ENCODE results near the gene GBGT1. TPM values are rescaled to one million over a fixed set of nuclear protein-coding genes. Genes with fewer than 3 reads are reported as not detected.

Gene GBGT1
- polyA plus RNA-seq, 1 donor from 2014 or later = not detected

DNA sequence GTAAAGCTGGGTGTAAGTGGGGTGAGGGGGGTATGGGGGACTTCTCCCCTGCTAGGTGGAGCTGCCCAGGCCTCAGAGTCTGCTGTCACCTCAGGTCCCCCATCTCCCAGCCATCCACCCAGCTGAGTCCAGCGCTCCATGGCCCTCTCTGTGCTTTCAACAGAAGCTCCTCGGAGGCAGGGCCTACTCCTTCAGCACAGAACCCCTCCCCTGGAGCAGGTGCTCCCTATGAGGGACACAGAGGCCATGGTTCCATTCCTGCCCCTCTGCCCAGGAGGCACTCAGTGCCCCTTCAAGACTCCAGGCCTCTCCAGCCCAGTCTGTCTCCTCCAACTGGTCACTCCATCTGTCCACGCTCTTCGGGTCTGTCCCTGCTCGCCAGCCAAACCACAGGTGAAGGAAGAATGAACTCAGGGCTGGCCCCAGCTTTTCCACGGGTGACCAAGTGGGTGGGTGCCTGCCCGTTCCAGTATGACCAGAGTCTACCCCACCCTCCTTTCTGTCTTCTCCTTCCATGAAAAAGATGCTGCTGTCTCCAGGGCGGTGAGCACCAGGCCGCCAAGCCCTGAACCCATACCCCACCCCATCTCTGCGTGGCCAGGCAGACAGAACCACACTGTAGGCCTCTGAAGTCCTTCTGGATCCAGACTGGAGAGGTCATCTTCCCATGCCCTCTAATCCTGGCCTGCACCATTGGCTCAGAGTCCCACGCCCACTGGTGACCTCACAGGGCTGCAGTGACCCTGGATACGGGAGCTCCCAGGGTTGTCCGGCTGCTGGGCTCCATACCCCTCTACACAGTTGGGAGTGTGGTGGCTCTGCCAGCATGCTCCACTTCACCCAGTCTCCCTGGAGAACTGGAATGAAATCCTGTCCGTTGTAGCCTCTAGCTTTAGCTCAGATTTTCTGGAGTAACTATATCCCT lies 11.9 kb downstream of the GBGT1 start:
- Histone ChIP-seq H3K9me3 (ENCODE audit: low read length) (no peaks in the 10 kb centered on the region), H3F3A (ENCODE audit: insufficient read depth, low read length, poor library complexity, severe bottlenecking) (no peaks in the 10 kb centered on the region), H2AFZ (ENCODE audit: low read depth, low read length) (no peak overlapping the region), H4K20me1 (ENCODE audit: insufficient read depth) (no peaks in the 10 kb centered on the region), H3K27ac (ENCODE audit: low read length) (no peak overlapping the region), H3K79me2 (replicated peaks; ENCODE audit: insufficient read depth, low read length) (peaks cover 13% of the 10 kb centered on the region), H3K27me3 (ENCODE audit: insufficient read depth, low read depth, low read length) (no peaks in the 10 kb centered on the region), H3K4me2 (ENCODE audit: low read length) (no peak overlapping the region), H3K9ac (ENCODE audit: low read length) (no peak overlapping the region), H3K4me3 (ENCODE audit: low read length) (no peak overlapping the region), H3K36me3 (ENCODE audit: insufficient read depth, low read length) (no peaks in the 10 kb centered on the region), H3K9me2 (ENCODE audit: insufficient read depth, low read length) (no peaks in the 10 kb centered on the region)
- TF ChIP-seq EP300 (conservative IDR thresholded peaks at IDR 0.05; ENCODE audit: poor library complexity, severe bottlenecking) (no peak), TAF1 (IDR thresholded peaks at IDR 0.05; ENCODE audit: low read depth) (no peak), POLR2AphosphoS5 (IDR thresholded peaks at IDR 0.05) (no peak), REST (IDR thresholded peaks at IDR 0.05; ENCODE audit: borderline replicate concordance) (no peak), EZH2 (IDR thresholded peaks at IDR 0.05; ENCODE audit: borderline replicate concordance, insufficient read depth, low read length, poor library complexity, severe bottlenecking) (no peak), RAD21 (conservative IDR thresholded peaks at IDR 0.05) (no peak), MXI1 (conservative IDR thresholded peaks at IDR 0.05; ENCODE audit: poor library complexity, severe bottlenecking) (no peak), SMC3 (conservative IDR thresholded peaks at IDR 0.05; ENCODE audit: poor library complexity) (no peak)
- TF ChIP-seq, protein P1, sequence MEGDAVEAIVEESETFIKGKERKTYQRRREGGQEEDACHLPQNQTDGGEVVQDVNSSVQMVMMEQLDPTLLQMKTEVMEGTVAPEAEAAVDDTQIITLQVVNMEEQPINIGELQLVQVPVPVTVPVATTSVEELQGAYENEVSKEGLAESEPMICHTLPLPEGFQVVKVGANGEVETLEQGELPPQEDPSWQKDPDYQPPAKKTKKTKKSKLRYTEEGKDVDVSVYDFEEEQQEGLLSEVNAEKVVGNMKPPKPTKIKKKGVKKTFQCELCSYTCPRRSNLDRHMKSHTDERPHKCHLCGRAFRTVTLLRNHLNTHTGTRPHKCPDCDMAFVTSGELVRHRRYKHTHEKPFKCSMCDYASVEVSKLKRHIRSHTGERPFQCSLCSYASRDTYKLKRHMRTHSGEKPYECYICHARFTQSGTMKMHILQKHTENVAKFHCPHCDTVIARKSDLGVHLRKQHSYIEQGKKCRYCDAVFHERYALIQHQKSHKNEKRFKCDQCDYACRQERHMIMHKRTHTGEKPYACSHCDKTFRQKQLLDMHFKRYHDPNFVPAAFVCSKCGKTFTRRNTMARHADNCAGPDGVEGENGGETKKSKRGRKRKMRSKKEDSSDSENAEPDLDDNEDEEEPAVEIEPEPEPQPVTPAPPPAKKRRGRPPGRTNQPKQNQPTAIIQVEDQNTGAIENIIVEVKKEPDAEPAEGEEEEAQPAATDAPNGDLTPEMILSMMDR (IDR thresholded peaks at IDR 0.05; ENCODE audit: poor library complexity, severe bottlenecking) = no peak

DNA sequence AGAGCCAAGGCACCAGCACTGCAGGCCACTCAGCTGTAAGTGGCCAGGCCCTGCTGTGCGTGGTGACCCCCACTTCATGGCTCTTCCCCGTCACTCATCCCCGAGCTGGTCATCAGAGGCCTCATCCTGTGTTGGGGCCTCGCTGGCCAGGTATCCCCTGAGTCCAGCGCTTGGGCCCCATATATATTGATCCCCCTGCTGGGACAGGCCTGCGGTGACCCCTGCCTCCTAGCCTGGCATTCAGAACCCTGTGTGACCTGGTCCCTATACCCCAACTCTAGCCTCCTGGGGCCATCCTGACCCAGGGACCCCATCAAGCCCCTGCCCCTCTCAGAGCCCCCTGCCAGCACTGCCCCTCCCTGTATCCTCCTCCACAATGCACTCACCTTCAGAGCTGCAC lies 12.7 kb downstream of the GBGT1 start:
- H4K20me1 ChIP-seq (ENCODE audit: insufficient read depth) = no peaks in the 10 kb centered on the region
- H3K36me3 ChIP-seq (ENCODE audit: insufficient read depth, low read length) = no peaks in the 10 kb centered on the region
- H3K9me2 ChIP-seq (ENCODE audit: insufficient read depth, low read length) = no peaks in the 10 kb centered on the region
- no peaks in the 10 kb centered on the region for H3K9me3 ChIP-seq (ENCODE audit: low read length)
- H3F3A ChIP-seq (ENCODE audit: insufficient read depth, low read length, poor library complexity, severe bottlenecking) = no peaks in the 10 kb centered on the region
- TF ChIP-seq EP300 (conservative IDR thresholded peaks at IDR 0.05; ENCODE audit: poor library complexity, severe bottlenecking) (no peak), TAF1 (IDR thresholded peaks at IDR 0.05; ENCODE audit: low read depth) (no peak)
- H3K27ac ChIP-seq (ENCODE audit: low read length) = no peak overlapping the region
- no peak overlapping the region for H2AFZ ChIP-seq (ENCODE audit: low read depth, low read length)
- H3K79me2 ChIP-seq (replicated peaks; ENCODE audit: insufficient read depth, low read length) = peaks cover 22% of the 10 kb centered on the region
- H3K4me2 ChIP-seq (ENCODE audit: low read length) = no peak overlapping the region
- no peak overlapping the region for H3K4me3 ChIP-seq (ENCODE audit: low read length)
- no peaks in the 10 kb centered on the region for H3K27me3 ChIP-seq (ENCODE audit: insufficient read depth, low read depth, low read length)
- no peak overlapping the region for H3K9ac ChIP-seq (ENCODE audit: low read length)
